NCI-H2171 treated with DMSO at 0.1 percent for 48 hours (cell line): ENCODE results near the gene DRICH1.
A peak's percentile ranks its signal among the peaks of the same experiment; 100 is the strongest.
"Not testable (repeated sequence)": the region's sequence is repeated elsewhere in the genome, so short reads cannot be mapped to it uniquely, and the experiment has no call there.

Experiments used
- DNase-seq: peaks from one replicate; lab custom pipeline; 2025; lab: John Stamatoyannopoulos, UW

Gene DRICH1, protein sequence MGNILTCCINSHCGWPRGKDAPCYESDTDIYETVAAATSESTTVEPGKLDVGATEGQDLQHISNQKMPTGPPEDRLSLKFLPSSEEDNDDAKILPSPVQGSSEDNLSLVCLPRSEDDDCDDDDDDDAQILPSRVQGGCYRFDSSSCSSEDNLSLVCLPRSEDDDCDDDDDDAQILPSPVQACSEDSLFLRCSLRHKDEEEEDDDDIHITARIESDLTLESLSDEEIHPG

DNA sequence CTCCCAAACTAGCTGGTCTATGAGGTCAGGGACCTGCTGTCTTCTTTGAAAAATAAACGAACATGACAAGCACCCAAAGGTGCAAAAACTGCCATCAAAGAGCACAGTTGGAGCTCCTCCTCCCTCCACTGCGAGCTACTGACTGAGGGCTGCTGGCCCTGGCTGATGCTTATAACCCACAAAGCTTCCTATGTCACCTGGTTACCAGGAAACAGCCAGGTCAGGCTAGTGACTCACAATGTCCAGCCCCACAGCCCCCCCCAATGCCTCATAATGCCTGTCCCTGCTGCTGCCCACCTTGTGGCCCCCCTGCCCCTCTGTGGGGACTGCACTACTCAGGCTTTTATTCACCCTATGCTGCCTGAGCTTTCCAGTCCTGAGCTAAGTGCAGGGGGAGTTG is at the start of gene DRICH1:
TSS of gene DRICH1 (minus strand) at position 144 of the 400 bp plus-strand sequence. CDS start 298 bp downstream, outside the sequence.
- no peak for DNase-seq

DNA sequence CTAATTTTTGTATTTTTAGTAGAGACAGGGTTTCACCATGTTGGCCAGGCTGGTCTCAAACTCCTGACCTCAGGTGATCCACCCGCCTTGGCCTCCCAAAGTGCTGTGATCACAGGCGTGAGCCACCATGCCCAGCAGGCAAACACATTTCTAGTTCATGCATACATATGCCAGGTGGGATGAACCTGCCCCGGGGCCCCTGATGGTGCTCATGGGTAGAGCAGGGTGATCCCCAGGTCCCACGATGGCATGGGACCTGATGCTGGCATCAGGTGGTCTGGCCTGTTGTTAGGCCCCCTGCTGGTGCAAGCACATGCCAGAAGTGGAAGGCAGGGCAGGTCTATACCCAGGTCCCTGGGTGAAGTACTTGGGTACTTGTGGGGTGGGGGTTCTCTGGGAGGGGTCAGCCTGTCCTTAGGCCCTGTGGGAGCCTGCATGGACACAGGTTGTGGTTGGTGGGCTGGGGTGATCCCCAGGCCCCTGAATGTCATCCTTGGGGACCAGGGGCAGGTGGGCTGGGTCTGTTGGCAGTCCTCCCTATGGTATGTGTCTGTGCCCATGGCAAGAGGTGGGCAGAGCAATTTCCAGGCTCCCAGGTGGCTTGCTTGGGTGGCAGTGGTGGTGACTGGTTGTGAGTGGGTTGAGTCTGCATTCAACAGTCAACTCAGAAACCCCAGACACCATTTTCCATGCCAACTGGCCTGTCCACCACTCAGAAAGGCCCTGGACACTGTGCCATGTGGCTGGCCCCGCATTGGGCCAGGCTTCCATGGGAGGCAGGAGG is 49.1 kb upstream of the DRICH1 start:
- DNase-seq: no peak

DNA sequence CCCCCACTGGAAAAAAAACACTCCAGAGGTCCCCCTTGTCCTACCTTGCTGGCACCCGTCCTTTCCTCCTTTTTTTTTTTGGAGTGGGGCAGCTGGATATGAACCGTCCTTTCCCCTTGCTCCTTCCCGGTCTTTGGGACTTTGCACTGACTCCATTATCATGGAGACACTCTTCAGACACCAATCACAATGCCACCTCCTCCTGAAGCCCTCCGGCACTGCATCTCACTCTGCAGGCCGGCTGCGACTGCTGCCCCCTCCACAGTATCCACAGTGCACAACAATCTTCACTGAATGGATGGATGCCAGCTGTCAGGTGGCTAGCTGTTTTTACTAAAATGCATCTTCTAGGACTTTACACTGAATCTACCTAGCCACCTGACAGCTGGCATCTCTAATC is 46.0 kb upstream of the DRICH1 start:
- peak; percentile 38 for DNase-seq

DNA sequence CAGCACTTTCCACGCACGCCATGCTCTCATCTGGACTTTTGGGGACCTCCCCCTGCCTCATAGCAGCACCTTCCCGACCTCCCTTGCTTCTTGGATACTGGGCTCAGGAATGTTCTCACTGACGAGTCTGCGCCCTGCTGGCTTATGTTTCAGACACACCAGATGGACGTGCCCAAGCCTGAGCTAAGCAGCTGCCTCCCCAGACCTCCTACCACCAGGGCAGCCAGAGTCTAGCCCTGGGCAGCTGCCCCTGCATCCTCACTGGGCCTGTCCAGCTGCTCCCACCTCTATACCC is 45.5 kb upstream of the DRICH1 start:
- DNase-seq: peak; percentile 51

DNA sequence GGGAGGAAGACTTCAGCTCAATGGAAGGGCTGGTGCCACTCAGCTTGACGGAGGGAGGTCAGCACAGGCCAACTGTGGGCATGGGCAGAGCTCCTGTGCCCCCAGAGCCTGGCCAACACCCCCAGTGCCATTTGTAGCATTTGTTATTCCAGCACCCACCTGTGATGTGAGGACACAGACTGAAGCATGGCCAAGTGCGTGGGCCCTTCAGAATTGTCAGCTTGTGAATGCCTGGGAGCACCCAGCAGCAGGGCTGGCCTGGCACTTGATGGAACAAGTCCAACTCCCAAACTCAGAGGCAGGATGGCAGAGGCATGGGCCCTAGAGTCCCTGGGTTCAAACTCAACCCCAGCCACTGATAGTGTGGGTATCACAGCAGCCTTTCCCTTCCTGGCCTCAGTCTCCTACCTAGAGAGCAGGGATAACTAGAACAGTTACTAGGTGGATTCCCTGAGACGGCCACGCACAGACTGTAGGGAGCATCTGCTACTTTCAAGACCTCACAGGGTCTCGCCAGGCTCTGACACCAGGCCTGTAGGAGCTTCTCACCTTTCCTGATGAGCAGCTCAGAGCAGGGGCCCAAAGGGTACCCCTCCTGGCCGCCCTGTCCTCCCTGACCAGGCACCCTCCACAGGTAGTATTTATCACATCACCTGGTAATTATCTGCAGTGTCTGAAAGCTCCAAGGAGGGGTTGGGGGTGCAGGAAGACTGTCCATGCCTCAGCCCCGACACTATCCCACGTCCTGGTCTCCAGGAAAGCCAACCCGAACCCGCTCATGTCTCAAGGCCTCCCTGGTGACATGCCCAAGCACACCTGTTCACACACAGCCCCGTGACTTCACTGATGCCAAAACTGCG is 45.0 kb upstream of the DRICH1 start:
- not testable (repeated sequence) for DNase-seq

DNA sequence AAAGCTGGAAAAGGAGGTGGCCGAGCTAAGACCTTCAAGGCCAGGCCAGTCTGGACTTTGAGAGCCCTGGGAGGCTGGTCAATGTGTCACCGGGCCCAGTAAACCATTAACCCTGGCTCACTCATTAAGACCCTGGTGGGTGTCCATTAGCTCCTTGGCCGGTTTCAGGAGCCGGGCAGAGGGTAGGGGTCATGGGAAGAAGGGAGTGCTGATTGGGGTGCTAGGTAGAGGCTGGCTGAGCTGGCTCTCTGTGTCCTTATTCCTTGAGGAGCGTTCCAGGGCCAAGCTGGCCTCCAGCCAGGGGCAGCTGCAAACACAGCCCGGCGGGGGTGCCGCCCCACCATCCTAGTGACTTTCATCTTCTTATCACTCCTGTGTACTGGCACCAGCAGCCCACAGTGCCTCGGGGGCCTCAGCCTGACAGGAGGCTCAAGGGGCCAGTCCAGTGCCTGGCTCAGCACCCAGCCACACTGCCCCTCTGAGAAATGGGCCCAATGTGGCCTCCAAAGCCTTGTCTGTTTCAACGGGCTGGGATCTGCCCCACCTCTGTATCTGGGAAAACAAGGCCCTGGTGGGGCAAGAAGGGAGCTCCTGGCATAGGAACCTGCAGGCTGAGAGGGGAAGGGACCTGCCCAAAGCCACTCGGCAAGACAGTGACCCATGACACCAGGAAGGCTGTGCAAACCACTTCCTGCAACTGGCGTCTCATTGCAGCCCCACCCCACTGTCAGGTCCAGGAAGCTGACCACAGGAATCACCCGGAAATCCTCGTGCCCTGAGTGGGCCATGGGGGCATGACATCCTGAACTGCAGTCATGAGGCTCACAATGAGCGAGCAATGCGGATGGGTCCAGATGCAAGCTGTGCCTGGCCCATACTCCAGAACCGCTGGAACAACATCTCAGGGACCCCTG is 43.6 kb upstream of the DRICH1 start:
- DNase-seq: no peak

DNA sequence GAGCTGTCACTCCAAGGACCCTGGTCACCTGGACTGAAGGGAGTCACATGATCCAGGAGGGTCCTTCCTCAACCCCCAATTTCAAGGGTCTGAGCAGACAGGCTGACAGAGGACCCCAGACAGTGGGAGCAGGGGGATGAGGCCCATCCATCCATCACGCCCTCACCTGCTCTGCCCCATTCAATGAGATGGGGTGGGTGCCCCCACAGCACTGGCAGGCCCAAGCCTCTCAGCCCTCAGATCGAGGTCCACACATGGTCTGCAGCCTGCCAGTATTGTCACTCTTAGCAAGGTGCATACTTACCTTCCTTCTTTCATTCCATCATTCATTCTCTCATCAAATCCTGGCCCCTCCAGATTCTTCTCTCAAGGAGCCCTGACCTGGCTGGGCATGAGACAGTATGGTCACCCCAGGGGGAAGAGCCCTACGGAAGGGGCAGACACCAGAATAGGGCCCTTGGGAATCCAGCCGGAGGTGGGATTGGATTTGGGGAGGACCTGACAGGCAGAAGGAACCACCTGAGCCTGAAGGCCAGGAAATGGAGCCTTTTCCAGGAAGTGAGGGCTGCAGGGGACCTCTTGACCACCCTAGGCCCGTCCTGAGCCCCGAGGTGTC is 42.9 kb upstream of the DRICH1 start:
- not testable (repeated sequence) for DNase-seq

DNA sequence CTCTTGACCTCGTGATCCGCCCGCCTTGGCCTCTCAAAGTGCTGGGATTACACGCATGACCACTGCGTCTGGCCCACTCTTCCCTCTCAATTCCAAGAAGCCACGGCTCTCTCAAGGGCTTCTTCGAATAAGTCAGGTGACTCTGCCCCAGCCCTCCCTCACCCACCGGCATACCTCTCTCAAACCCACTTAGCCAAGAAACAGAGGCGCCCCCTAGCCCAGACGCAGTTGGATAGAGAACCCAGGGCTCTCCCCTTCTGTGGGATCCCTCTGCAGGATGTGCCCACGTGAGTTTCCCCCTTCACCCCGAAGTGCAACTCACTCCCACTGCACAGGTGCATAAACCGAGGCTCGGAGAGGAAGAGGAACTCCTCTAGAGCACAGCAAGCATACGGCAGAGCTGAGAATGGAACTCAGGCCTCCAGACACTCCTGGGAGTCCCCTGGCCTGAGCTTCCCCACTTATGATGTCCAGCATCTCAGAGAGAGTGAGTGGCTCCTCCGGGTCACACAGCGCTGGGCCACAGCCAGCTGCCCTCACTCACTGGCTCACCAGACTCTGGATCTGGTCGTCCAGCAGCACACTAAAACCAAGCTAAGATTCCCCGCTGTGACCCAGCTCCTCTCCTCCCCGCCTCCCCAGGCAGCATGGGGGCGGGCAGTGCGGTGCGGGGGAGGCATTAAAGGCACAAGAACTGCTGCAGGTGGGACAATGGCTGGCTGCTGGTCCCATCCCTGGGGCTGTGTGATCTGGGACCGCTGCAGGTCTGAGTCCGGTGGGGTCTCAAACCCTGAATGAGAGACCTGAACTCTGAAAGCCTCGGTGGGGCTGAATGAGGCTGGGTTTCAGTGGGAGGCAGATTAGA is 41.9 kb upstream of the DRICH1 start:
- DNase-seq: no peak

DNA sequence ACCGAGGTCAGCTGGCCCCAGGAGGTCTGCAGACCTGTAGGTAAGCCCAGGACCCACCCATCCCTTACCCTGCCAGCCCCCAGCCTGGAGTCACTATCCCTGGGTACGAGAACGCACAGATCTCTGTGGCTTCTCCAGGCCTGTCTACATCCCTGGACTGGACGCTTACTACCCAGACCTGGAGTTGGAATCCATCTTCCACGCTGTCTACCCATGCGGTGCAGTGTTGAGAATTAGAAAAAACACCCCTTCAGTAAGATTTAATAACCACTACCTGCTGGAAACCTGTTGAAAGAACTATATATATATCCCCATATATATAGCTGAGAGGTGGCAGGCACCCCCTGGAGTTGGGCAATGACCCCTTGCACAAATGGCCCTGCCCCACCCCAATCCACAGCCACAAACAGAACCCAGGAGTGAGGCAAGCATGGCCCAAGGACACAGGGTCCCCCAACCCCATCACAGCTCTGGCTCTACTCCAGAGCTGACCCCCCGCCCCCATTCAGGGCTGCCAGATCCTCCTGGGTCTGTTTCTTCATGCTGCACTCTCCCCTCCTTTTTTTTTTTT is 41.0 kb upstream of the DRICH1 start:
- DNase-seq: no peak

DNA sequence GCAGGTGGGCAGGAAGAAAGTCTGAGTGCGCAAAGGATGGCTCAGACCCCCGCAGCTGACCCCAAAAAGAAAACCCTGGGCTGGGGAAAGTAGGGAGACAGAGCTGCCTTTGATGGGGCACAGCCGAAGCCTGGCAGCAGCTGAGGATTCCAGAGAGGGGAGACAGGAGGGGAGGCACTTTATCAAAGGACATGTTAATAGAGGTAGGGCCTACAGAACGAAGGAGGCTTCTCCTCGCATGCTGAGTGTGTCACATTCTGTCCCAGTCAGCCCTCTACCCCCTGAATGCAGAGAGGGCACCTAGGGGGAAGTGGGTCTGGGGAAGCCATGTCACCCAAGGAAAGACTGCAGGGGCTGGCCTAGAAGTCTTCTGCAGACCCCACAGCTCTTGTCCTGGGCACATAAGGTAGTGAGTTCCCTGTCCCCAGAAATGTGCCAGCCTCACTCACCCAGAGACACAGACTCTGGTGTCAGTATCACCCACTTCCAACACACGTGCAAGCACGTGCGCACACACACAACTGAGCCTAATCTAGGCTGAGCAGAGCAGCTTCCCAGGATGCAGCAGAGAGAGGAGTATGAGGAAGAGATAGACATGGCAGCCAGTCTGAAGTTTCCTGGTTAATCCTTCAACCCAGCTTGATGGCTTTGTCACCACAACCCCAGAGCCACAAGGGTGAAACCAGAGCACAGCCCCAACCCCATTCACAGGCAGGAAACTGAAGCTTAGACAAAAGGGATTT is 40.4 kb upstream of the DRICH1 start:
- DNase-seq: not testable (repeated sequence)

DNA sequence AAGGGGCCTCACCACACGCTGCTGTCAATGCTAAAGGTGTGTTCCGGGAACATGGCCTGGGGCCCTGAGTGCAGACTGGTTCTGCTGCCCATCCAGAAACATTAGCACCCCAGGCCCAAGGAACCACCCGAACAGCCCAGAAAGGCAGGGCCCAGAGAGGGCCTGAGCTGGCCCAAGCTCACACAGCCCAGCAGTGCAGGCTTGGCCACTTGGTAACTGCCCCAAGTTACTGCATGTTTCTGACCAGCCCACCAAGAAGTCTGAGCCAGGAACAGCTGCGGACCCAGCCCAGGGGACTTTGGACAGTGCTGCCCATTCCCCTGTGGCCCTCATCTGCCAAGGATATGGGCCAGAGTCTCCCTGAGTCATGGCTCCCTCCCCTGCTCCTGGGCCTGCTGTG is 39.3 kb upstream of the DRICH1 start:
- DNase-seq: not testable (repeated sequence)

DNA sequence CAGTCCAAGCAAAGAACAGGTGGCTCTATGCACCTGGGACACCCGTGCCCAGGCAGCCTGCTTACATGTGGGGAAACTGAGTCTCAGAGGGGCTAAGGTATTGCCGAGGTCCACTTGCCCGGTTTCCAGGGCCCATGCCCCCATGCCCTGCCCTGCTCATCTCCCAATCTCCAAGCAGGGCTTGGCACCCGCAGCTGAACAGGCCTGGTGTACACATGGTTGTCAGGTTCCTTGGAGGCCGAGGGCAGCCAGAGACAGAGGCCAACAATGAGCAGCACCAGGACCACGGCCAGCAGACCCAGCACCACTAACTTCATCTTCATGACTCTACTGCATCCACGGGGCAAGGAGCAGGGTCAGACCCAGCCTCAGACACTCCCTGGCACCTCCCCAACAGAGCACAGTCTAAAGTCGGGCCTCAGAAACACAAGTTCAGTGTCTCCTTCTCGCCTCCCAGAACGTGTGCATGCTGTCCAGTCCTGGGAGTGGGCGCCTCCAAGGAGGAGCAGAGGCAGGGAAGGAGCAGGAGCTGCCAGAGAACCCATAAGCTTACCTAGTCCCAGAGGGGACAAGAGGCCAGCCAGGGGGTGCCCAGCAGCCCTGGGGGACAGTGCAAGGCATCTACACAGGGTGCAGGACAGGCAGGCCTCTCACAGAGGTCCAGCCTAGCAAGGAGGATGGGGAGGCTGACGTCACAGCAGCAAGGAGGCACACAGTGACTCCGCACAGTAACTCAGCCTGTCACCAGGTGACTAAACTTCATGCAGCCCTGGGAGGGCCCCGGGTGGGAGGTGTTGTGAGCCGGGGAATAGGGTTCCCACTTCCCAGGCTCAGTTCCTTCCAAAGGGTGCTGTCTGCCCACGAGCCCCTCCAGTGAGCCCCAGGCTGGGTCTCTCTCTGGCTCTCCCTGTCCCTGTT is 38.5 kb upstream of the DRICH1 start:
- DNase-seq: no peak

DNA sequence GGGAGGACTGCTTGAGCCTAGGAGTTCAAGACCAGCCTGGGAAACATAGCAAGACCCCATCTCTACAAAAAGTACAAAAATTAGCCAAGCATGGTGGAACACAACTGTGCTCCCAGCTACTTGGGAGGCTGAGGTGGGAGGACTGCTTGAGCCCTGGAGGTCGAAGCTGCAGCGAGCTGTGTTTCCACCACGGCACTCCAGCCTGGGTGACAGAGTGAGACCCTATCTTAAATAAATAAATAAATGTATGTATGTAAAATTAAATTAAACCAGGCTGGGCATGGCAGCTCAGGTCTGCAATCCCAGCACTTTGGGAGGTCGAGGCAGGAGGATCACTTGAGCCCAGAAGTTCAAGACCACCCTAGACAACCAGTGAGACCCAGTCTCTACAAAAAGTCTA is 28.3 kb upstream of the DRICH1 start:
- not testable (repeated sequence) for DNase-seq

DNA sequence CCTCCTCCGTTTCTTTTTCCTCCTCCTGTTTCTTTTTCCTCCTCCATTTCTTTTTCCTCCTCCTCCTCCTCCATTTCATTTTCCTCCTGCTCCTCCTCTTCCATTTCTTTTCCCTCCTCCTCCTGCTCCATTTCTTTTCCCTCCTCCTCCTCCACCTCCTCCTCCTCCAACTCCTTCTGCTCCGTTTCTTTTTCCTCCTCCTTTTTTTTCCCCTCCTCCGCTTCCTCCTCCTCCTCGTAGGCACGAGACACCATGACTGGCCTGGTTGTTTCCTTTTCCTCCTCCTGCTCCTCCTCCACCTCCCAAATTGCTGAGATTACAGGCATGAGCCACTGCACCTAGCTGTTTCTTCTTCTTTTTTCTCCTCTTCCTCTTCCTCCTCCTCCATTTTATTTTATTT is 25.6 kb upstream of the DRICH1 start:
- DNase-seq: no peak

DNA sequence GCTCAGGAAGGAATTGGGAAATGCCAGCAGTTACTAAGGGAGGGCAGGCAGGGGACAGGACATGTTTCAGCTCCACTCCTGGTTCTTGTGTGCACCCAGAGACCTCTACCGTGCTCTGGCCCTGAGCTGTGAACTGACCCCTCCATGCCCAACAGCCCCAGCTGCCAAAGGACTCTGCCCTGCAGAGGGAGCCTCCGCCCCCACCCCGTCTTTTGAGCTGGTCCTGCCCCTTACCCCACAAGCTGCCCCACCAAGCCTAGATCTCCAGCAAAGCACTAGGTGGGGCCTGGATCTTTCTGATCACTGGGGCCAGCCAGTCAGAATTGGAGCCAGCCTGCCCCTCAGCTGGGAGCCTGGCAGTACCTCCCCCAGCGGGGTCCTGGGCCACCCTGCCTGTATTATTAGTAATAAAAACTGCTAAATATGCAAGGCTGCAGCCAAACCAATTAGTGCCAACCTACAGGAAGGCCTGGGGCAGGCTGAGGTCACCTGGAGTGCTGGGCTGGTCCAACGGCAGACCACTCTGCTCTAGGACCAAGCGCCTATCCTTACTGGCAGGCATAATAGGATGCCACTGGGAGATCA is 23.9 kb upstream of the DRICH1 start:
- DNase-seq: no peak

DNA sequence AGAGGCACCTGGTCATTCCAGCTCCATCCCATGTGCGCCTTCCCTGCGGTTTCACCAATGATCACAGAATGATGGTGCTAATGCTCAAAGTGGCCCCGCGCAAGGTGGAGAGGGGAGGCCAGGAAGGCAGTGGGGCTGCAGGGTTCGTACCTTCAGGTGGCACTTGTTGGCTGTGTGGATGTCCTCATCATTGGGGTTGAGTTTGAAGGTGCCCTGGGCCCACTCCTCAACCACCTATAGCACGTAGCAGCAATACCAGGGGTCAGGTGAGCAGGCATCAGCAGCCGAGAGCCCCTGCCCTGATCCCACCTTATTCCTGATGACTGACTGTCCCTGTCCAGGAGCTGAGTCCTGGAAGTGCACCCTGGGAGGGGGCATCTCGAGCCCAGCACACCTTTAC is 20.6 kb upstream of the DRICH1 start:
- no peak for DNase-seq

DNA sequence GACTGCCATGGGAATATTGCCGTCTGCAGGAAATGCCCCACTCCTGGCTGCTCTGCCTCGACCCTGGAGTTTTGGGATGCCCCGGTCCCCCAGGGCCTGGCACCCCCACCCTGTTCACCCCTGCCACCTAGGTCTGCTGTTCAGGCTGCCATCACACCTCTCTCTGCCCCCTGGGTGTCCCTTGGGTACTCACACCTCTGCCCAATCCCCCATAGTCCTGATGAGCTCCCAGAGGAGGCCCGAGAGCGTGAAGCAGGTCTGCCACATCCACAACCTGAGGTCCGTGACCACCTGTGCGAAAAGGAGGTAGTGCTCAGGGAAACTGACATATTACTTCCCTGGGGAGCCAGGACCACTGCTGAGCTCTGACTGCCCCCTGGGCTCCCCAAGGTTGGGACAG is 20.2 kb upstream of the DRICH1 start:
- no peak for DNase-seq

DNA sequence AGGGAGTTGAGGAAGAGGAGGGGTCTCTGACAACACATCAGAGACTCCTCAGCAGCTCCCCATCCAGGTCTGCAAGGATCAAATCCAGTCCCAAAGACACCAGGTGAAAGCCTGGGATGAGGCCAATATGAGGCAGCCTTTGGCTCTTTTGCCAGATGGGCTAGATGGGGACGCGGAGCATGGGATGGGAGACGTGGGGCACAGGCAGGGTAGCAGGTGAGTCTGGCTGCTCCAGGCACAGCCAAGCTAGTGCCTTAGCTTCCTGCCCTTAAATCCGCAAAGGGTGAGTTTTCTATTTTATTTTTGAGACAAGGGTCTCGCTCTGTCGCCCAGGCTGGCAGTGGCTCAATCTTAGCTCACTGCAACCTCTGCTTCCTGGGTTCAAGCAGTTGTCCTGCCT is 19.6 kb upstream of the DRICH1 start:
- no peak for DNase-seq
